ENCODE data around the gene TMTC1.
"Not testable (repeated sequence)": the region's sequence is repeated elsewhere in the genome, so short reads cannot be mapped to it uniquely, and the experiment has no call there.

Gene TMTC1

GRCh38 chr12:29574500-29574899 is 209.2 kb downstream of the TMTC1 start:
- DNase-seq (ENCODE audit: low spot score): no peak

GRCh38 chr12:29572938-29573337 is 210.8 kb downstream of the TMTC1 start:
- no peak for DNase-seq (ENCODE audit: low spot score)

GRCh38 chr12:29572464-29572863 is 211.3 kb downstream of the TMTC1 start:
- DNase-seq (ENCODE audit: low spot score): no peak

GRCh38 chr12:29569132-29569757 is 214.5 kb downstream of the TMTC1 start:
- no peak for DNase-seq (ENCODE audit: low spot score)

GRCh38 chr12:29566441-29566840 is 217.3 kb downstream of the TMTC1 start:
- no peak for DNase-seq (ENCODE audit: low spot score)

- no peak for DNase-seq (ENCODE audit: low spot score)
These were observed 218.0 kb downstream of the TMTC1 start for GRCh38 chr12:29565727-29566126.

GRCh38 chr12:29564925-29565324 is 218.8 kb downstream of the TMTC1 start:
- no peak for DNase-seq (ENCODE audit: low spot score)

GRCh38 chr12:29563636-29564035 is 220.1 kb downstream of the TMTC1 start:
- DNase-seq (ENCODE audit: low spot score): no peak

GRCh38 chr12:29563071-29563470 is 220.7 kb downstream of the TMTC1 start:
- no peak for DNase-seq (ENCODE audit: low spot score)

- no peak for DNase-seq (ENCODE audit: low spot score)
These were observed 221.5 kb downstream of the TMTC1 start for GRCh38 chr12:29562110-29562804.

GRCh38 chr12:29561664-29562071 is 222.1 kb downstream of the TMTC1 start:
- no peak for DNase-seq (ENCODE audit: low spot score)

GRCh38 chr12:29559198-29559597 is 224.5 kb downstream of the TMTC1 start:
- DNase-seq (ENCODE audit: low spot score): no peak

GRCh38 chr12:29556363-29556762 is 227.4 kb downstream of the TMTC1 start:
- no peak for DNase-seq (ENCODE audit: low spot score)

GRCh38 chr12:29555451-29555850 is 228.3 kb downstream of the TMTC1 start:
- not testable (repeated sequence) for DNase-seq (ENCODE audit: low spot score)

- no peak for DNase-seq (ENCODE audit: low spot score)
These were observed 230.6 kb downstream of the TMTC1 start for GRCh38 chr12:29552994-29553748.

- peak; percentile 49 for DNase-seq (ENCODE audit: low spot score)
These were observed 231.3 kb downstream of the TMTC1 start for GRCh38 chr12:29552324-29552927.

GRCh38 chr12:29551812-29552211 is 231.9 kb downstream of the TMTC1 start:
- no peak for DNase-seq (ENCODE audit: low spot score)

GRCh38 chr12:29547864-29548263 is 235.9 kb downstream of the TMTC1 start:
- DNase-seq (ENCODE audit: low spot score): no peak

- DNase-seq (ENCODE audit: low spot score): no peak
These were observed 236.6 kb downstream of the TMTC1 start for GRCh38 chr12:29547151-29547632.

GRCh38 chr12:29546000-29546399 is 237.7 kb downstream of the TMTC1 start:
- no peak for DNase-seq (ENCODE audit: low spot score)

GRCh38 chr12:29545102-29545467 is 238.7 kb downstream of the TMTC1 start:
- no peak for DNase-seq (ENCODE audit: low spot score)

GRCh38 chr12:29544428-29545101 is 239.2 kb downstream of the TMTC1 start:
- DNase-seq (ENCODE audit: low spot score): no peak

Measured in SK-N-DZ (cell line).